Lung microvascular endothelial cell (primary cell): ENCODE measurements around the gene JAZF1. TPM values are rescaled to one million over a fixed set of nuclear protein-coding genes. Genes with fewer than 3 reads are reported as not detected.

Experiments
- DNase-seq, 2 donors: peaks; one replicate each; pipeline versions ENCODE4 v3.0.0 to v3.0.0-alpha.2; 2010; ENCODE audit warnings: low read depth in 2 of 2
- total RNA-seq: library from RNA; depleted of rRNA; stranded (reverse); fragments of >200 nt; gene quantifications from 2 replicates; pipeline ENCODE4 v1.2.1, GENCODE V29; 2014

JAZF1 gene
- total RNA-seq, 1 donor from 2014 or later: 1.4 TPM

- no peak for DNase-seq
These were observed 171.7 kb downstream of the JAZF1 start for GRCh38 chr7:28008911-28009310.

- no peak for DNase-seq
These were observed 172.4 kb downstream of the JAZF1 start for GRCh38 chr7:28008171-28008570.

GRCh38 chr7:28006491-28006890, 174.1 kb downstream of the JAZF1 start:
- no peak for DNase-seq

GRCh38 chr7:28005847-28006231, 174.8 kb downstream of the JAZF1 start:
- no peak for DNase-seq

GRCh38 chr7:28005075-28005846, 175.3 kb downstream of the JAZF1 start:
- DNase-seq: peak in 1 of 2 donors; percentile 61

GRCh38 chr7:28003408-28003807, 177.2 kb downstream of the JAZF1 start:
- DNase-seq: no peak

GRCh38 chr7:28002638-28003037, 178.0 kb downstream of the JAZF1 start:
- DNase-seq: peak in 1 of 2 donors; percentile 28

GRCh38 chr7:28001896-28002295, 178.7 kb downstream of the JAZF1 start:
- no peak for DNase-seq

- DNase-seq: no peak
These were observed 180.8 kb downstream of the JAZF1 start for GRCh38 chr7:27999829-28000228.

GRCh38 chr7:27998382-27998781, 182.2 kb downstream of the JAZF1 start:
- no peak for DNase-seq

GRCh38 chr7:27997188-27997707, 183.3 kb downstream of the JAZF1 start:
- no peak for DNase-seq

GRCh38 chr7:27996141-27996540, 184.5 kb downstream of the JAZF1 start:
- no peak for DNase-seq

- DNase-seq: no peak
These were observed 185.4 kb downstream of the JAZF1 start for GRCh38 chr7:27995228-27995627.

GRCh38 chr7:27994639-27995038, 186.0 kb downstream of the JAZF1 start:
- peak; percentile 56 to 57 for DNase-seq

GRCh38 chr7:27992755-27993493, 187.7 kb downstream of the JAZF1 start:
- DNase-seq: no peak

- DNase-seq: no peak
These were observed 188.5 kb downstream of the JAZF1 start for GRCh38 chr7:27992097-27992496.

- DNase-seq: no peak
These were observed 189.5 kb downstream of the JAZF1 start for GRCh38 chr7:27991006-27991528.

- no peak for DNase-seq
These were observed 204.1 kb downstream of the JAZF1 start for GRCh38 chr7:27976531-27976930.

GRCh38 chr7:27973625-27974024, 207.0 kb downstream of the JAZF1 start:
- no peak for DNase-seq

GRCh38 chr7:27972276-27972675, 208.3 kb downstream of the JAZF1 start:
- no peak for DNase-seq

- no peak for DNase-seq
These were observed 209.3 kb downstream of the JAZF1 start for GRCh38 chr7:27971171-27971812.

- no peak for DNase-seq
These were observed 210.2 kb downstream of the JAZF1 start for GRCh38 chr7:27970350-27970749.
